ENCODE measurements around the gene PLCG2.

The PLCG2 gene

GRCh38 chr16:81778231-81778630 lies 860 bp upstream of the PLCG2 start:
- H3K27ac ChIP-seq: no peak overlapping the region
- CTCF ChIA-PET: no interaction called here
- no peak for TF ChIP-seq CTCF (conservative IDR thresholded peaks at IDR 0.05; ENCODE audit: low read depth)
- POLR2A ChIA-PET (ENCODE audit: low non-redundant PET): no interaction called here
- no peak for DNase-seq (ENCODE audit: low spot score)

GRCh38 chr16:81779536-81780320 lies 637 bp downstream of the PLCG2 start:
- no peak for DNase-seq (ENCODE audit: low spot score)
- no peak overlapping the region for H3K27ac ChIP-seq
- no peak for TF ChIP-seq CTCF (conservative IDR thresholded peaks at IDR 0.05; ENCODE audit: low read depth)
- POLR2A ChIA-PET (ENCODE audit: low non-redundant PET): no interaction called here
- CTCF ChIA-PET: interaction anchor here (0.6 to 1.2 kb wide), 3 partner anchors 7 to 396 kb away, joined by 4 to 5 read pairs (median 4); no protein-coding TSS in a partner anchor

GRCh38 chr16:81780350-81780749 lies 1.3 kb downstream of the PLCG2 start:
- ChIA-PET POLR2A (ENCODE audit: low non-redundant PET) (no interaction called here), CTCF (interaction anchor here (0.6 to 1.2 kb wide), 2 partner anchors 8 to 93 kb away, joined by 4 read pairs; no protein-coding TSS in a partner anchor)

GRCh38 chr16:81782236-81782635 lies 3.1 kb downstream of the PLCG2 start:
- CTCF ChIA-PET: interaction anchor here (0.6 kb wide), 2 partner anchors 98 to 158 kb away, joined by 4 to 7 read pairs; no protein-coding TSS in a partner anchor
- TF ChIP-seq CTCF (conservative IDR thresholded peaks at IDR 0.05; ENCODE audit: low read depth): no peak
- DNase-seq (ENCODE audit: low spot score): no peak

More at GRCh38 chr16:81780350-81780749, 1.3 kb downstream of the PLCG2 start:
- DNase-seq (ENCODE audit: low spot score): no peak
- no peak overlapping the region for H3K27ac ChIP-seq
- no peak for TF ChIP-seq CTCF (conservative IDR thresholded peaks at IDR 0.05; ENCODE audit: low read depth)

GRCh38 chr16:81784072-81784795 lies 5.1 kb downstream of the PLCG2 start:
- ChIA-PET CTCF (no interaction called here), POLR2A (ENCODE audit: low non-redundant PET) (no interaction called here)
- H3K27ac ChIP-seq: no peak overlapping the region
- DNase-seq (ENCODE audit: low spot score): no peak
- TF ChIP-seq CTCF (conservative IDR thresholded peaks at IDR 0.05; ENCODE audit: low read depth): no peak

More at GRCh38 chr16:81782236-81782635, 3.1 kb downstream of the PLCG2 start:
- POLR2A ChIA-PET (ENCODE audit: low non-redundant PET): interaction anchor here (0.6 kb wide), 1 partner anchor 46 kb away, joined by 15 read pairs; no protein-coding TSS in a partner anchor
- H3K27ac ChIP-seq: no peak overlapping the region

- DNase-seq (ENCODE audit: low spot score): no peak
- no peak overlapping the region for H3K27ac ChIP-seq
- ChIA-PET POLR2A (ENCODE audit: low non-redundant PET) (no interaction called here), CTCF (no interaction called here)
- TF ChIP-seq CTCF (conservative IDR thresholded peaks at IDR 0.05; ENCODE audit: low read depth): no peak
Observed at GRCh38 chr16:81785138-81785924, 6.2 kb downstream of the PLCG2 start.
